IPS DF 19.7 (cell line): ENCODE data around the gene LIMS1.

Experiments
- DNase-seq: peaks from one replicate; pipeline ENCODE4 v3.0.0-alpha.2; 2013; ENCODE audit warnings: low read depth, low spot score

The LIMS1 gene

GRCh38 chr2:108614659-108615058 is 80.4 kb downstream of the LIMS1 start:
- DNase-seq: no peak

GRCh38 chr2:108615480-108616090 is 81.3 kb downstream of the LIMS1 start:
- no peak for DNase-seq

GRCh38 chr2:108616318-108616717 is 82.0 kb downstream of the LIMS1 start:
- no peak for DNase-seq

- DNase-seq: no peak
Observed at GRCh38 chr2:108616751-108617161, 82.5 kb downstream of the LIMS1 start.

- DNase-seq: no peak
Observed at GRCh38 chr2:108617617-108618016, 83.3 kb downstream of the LIMS1 start.

GRCh38 chr2:108619925-108620620 is 85.8 kb downstream of the LIMS1 start:
- DNase-seq: no peak

GRCh38 chr2:108620656-108621055 is 86.4 kb downstream of the LIMS1 start:
- no peak for DNase-seq

- DNase-seq: peak; percentile 25
Observed at GRCh38 chr2:108621087-108621559, 86.9 kb downstream of the LIMS1 start.

- no peak for DNase-seq
Observed at GRCh38 chr2:108621687-108622681, 87.7 kb downstream of the LIMS1 start.

GRCh38 chr2:108623616-108624015 is 89.3 kb downstream of the LIMS1 start:
- no peak for DNase-seq

GRCh38 chr2:108625186-108625827 is 91.0 kb downstream of the LIMS1 start:
- DNase-seq: no peak

GRCh38 chr2:108625828-108626195 is 91.5 kb downstream of the LIMS1 start:
- DNase-seq: no peak

GRCh38 chr2:108626995-108627394 is 92.7 kb downstream of the LIMS1 start:
- DNase-seq: no peak

GRCh38 chr2:108627911-108628567 is 93.8 kb downstream of the LIMS1 start:
- no peak for DNase-seq

- DNase-seq: no peak
Observed at GRCh38 chr2:108628936-108629335, 94.7 kb downstream of the LIMS1 start.

GRCh38 chr2:108629417-108629816 is 95.1 kb downstream of the LIMS1 start:
- no peak for DNase-seq

- DNase-seq: no peak
Observed at GRCh38 chr2:108630567-108631405, 96.5 kb downstream of the LIMS1 start.

GRCh38 chr2:108632332-108633160 is 98.3 kb downstream of the LIMS1 start:
- DNase-seq: no peak

GRCh38 chr2:108633409-108633808 is 99.1 kb downstream of the LIMS1 start:
- DNase-seq: no peak
